Measurements from ENCODE around the gene RASA3. TPM values are rescaled to one million over a fixed set of nuclear protein-coding genes. Genes with fewer than 3 reads are reported as not detected.

The RASA3 gene
- total RNA-seq, 2 donors from 2014 or later = 10.2 to 13.2 TPM

GRCh38 chr13:114054264-114054663 is 78.2 kb downstream of the RASA3 start:
- H3K4me1 ChIP-seq = peaks cover 0 to 25% of the 10 kb centered on the region in 2 donors
- peaks cover 7% of the 10 kb centered on the region for H3K36me3 ChIP-seq
- no peaks in the 10 kb centered on the region for H3K27me3 ChIP-seq
- DNase-seq (ENCODE audit: low spot score) = no peak
- H3K9me3 ChIP-seq = no peaks in the 10 kb centered on the region
- H3K27ac ChIP-seq = no peak overlapping the region
- no peak overlapping the region for H3K4me3 ChIP-seq
- TF ChIP-seq, protein P1, sequence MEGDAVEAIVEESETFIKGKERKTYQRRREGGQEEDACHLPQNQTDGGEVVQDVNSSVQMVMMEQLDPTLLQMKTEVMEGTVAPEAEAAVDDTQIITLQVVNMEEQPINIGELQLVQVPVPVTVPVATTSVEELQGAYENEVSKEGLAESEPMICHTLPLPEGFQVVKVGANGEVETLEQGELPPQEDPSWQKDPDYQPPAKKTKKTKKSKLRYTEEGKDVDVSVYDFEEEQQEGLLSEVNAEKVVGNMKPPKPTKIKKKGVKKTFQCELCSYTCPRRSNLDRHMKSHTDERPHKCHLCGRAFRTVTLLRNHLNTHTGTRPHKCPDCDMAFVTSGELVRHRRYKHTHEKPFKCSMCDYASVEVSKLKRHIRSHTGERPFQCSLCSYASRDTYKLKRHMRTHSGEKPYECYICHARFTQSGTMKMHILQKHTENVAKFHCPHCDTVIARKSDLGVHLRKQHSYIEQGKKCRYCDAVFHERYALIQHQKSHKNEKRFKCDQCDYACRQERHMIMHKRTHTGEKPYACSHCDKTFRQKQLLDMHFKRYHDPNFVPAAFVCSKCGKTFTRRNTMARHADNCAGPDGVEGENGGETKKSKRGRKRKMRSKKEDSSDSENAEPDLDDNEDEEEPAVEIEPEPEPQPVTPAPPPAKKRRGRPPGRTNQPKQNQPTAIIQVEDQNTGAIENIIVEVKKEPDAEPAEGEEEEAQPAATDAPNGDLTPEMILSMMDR (IDR thresholded peaks at IDR 0.05) = no peak

DNA sequence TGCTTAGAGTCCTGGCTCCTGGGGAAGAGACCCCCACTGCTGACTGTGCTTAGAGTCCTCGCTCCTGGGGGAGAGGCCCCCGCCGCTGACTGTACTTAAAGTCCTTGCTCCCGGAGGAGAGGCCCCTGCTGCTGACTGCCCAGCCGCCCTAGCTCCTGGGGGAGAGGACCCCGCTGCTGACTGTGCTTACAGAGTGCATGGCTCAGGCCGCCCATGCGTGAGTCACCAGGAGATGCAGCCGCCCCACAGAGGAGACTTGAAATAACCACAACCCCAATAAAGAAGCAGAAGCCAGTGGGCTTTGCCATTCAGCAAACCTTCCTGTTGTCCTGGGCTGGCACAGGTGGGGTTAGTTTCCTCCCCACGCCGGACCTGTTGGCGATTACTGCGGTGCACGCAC is 79.4 kb downstream of the RASA3 start:
- Histone ChIP-seq H3K4me3 (no peak overlapping the region), H3K27me3 (no peaks in the 10 kb centered on the region), H3K9me3 (no peaks in the 10 kb centered on the region), H3K4me1 (peaks cover 0 to 20% of the 10 kb centered on the region in 2 donors), H3K27ac (no peak overlapping the region), H3K36me3 (peaks cover 7% of the 10 kb centered on the region)
- no peak for DNase-seq (ENCODE audit: low spot score)
- TF ChIP-seq, protein P1 (IDR thresholded peaks at IDR 0.05) = no peak

DNA sequence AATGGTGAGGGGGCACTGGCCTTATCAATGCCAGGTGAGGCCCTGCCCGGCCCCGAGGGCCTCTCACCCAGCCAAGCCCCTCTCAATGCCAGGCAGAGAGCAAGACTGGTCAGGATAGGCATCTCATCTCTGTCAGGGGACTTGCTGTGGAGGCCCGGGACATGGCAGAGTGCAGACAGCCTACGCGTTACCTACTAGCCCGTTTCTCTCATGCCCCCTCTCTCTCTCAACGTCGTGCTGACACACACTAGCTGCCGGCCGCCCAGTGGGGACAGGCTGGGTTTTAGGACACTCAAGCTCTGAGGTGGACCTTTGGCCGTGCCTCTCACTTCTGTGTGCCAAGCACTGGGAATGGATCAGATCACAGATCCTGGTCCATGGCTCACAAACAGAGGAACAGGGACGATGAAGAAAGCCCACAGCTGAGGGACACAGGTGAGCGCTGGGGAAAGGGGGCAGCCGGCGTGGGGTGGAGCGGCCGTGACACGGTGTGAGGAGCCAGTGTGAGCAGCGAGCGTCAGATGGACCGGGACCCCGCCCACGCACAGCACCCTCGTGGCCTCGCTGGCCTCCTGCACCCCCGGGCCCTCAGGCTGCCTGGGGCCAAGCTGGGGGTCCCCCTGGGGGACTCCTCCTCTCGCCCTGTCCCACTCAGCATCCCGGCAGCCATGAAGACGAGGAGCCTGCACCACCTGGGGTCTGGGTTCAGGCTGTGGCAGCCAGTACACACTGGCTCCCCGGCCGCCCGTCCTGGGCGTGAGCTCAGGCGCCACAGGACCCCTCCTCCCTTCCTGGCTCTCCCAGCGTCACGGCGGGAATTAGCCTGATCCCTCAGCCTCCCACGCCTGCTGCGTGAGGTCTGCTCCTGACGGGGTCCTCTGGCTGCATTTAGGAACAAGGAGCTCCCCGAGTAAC is 81.6 kb downstream of the RASA3 start:
- DNase-seq (ENCODE audit: low spot score) = no peak
- Histone ChIP-seq H3K4me3 (no peak overlapping the region), H3K27me3 (no peaks in the 10 kb centered on the region), H3K27ac (no peak overlapping the region), H3K36me3 (peaks cover 7% of the 10 kb centered on the region), H3K9me3 (peaks cover 0 to 3% of the 10 kb centered on the region in 2 donors), H3K4me1 (no peaks in the 10 kb centered on the region)
- TF ChIP-seq, protein P1 (IDR thresholded peaks at IDR 0.05) = no peak

DNA sequence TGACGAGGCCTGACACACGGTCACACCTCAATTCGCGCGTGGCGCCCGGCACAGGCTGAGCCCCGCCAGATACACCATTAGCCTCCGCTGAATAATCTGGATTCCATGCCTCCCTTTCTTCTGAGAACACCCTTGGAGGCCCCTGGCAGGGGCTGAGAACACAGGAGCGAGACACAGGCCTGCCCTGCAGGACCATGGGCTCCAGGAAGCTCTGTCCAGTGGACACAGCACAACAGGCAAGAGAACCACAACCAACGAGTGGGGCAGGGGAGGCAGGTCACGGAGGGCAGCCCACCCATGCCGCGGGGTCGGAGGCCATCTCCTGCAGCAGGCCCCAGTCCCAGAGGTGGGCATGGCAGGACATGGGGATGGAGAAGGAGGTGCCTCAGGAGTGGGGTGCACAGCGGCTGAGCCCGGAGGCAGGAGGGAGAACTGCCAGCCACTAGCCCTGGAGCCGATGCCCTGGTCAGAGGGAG is 82.8 kb downstream of the RASA3 start:
- H3K4me1 ChIP-seq = no peaks in the 10 kb centered on the region
- peaks cover 0 to 4% of the 10 kb centered on the region in 2 donors for H3K9me3 ChIP-seq
- DNase-seq (ENCODE audit: low spot score) = no peak
- no peak overlapping the region for H3K4me3 ChIP-seq
- peaks cover 7% of the 10 kb centered on the region for H3K36me3 ChIP-seq
- TF ChIP-seq, protein P1 (IDR thresholded peaks at IDR 0.05) = no peak
- no peak overlapping the region for H3K27ac ChIP-seq
- H3K27me3 ChIP-seq = no peaks in the 10 kb centered on the region

DNA sequence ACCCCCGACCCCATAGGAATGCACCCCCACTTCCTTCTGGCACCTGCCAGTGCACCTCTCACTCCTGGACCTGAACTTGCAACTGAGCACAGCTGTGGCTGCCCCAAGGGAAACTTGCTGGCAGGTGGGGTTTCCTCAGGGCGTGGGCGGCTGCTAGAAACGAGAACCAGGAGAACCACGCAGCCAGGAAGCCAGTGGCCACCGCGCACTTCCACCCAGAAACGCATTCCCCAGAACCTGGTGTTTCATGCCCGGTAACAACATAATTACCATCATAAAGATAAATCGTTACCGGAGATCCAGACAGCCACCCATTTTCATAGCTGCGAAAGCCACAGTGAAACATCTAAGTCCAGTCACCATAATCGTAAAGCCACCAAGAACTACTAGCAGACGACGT is 83.4 kb downstream of the RASA3 start:
- Histone ChIP-seq H3K4me1 (no peaks in the 10 kb centered on the region), H3K36me3 (peaks cover 7% of the 10 kb centered on the region), H3K27me3 (no peaks in the 10 kb centered on the region), H3K4me3 (no peak overlapping the region), H3K9me3 (peaks cover 0 to 4% of the 10 kb centered on the region in 2 donors), H3K27ac (no peak overlapping the region)
- no peak for DNase-seq (ENCODE audit: low spot score)
- TF ChIP-seq, protein P1 (IDR thresholded peaks at IDR 0.05) = no peak

Measured in right atrium auricular region (tissue), 2 donors.